NCI-H82 treated with DMSO at 0.1 percent for 48 hours (cell line): ENCODE measurements around the gene TMEFF2.
"Not testable (repeated sequence)": the region's sequence is repeated elsewhere in the genome, so short reads cannot be mapped to it uniquely, and the experiment has no call there.

Experiments used
- DNase-seq: peaks from one replicate; lab custom pipeline; 2025; ENCODE audit not compliant: unreplicated experiment; lab: John Stamatoyannopoulos, UW

The TMEFF2 gene

GRCh38 chr2:191938779-191939178, 256.0 kb downstream of the TMEFF2 start:
- DNase-seq = no peak

GRCh38 chr2:191936882-191937405, 257.8 kb downstream of the TMEFF2 start:
- no peak for DNase-seq

GRCh38 chr2:191935247-191935646, 259.5 kb downstream of the TMEFF2 start:
- peak; percentile 45 for DNase-seq

DNA sequence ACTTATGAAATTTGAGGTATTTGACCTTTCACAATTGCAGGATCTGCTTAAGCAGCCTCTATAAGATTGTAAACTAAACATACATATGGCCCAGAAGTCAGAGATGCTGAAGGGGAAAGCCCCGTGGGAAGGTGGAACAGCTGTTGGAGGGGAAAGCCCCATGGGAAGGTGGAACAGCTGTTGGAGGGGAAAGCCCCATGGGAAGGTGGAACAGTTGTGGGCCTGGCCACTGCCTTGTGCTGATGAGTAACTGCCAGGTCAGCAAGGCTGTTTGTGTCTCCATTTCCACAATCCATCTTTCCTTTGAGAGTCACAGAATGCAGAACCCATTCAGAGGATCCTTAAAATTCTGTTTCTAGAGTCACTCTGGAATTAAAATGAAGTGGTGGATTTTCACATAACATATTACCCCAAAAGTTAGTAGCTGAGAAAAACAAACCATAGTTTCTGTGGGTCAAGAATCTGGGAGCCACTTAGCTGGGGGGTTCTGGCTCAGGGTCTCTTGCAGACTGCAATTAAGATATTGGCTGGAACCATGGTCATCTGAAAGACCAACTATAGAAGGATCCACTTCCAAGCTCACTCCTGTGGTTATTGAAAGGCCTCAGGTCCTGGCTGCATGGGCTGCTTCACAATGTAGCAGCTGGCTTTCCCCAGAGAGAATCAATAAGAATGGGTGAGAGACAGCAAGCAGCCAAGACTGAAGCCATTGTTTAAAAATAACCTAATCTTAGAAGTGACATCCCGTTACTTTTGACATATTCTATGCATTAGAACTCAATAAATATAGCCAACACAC, 261.2 kb downstream of the TMEFF2 start:
- peak; percentile 14 for DNase-seq

GRCh38 chr2:191932286-191932685, 262.4 kb downstream of the TMEFF2 start:
- no peak for DNase-seq

- DNase-seq = no peak
These were observed 263.4 kb downstream of the TMEFF2 start for GRCh38 chr2:191931329-191931728.

- DNase-seq = no peak
These were observed 264.5 kb downstream of the TMEFF2 start for GRCh38 chr2:191930205-191930604.

DNA sequence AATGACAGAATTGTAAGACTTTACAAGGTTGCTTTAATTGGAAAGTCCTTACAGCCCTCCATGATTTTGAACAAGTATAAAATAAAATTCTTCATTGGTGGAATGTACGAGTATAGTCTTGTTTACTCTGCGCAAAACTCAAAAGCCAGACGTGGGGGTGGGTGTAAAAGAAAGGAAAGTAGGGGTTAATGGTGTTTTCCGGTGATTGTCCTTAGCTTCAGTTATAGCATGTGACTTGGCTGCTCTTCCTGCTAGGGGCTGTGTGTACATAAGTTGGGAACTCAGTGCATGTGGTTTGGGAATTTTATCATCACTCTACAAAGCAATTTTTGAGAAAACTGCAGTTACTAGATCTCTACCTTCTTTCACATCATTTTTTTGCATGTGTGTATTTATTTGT, 265.4 kb downstream of the TMEFF2 start:
- DNase-seq = no peak

GRCh38 chr2:191927991-191928390, 266.7 kb downstream of the TMEFF2 start:
- no peak for DNase-seq

- no peak for DNase-seq
These were observed 267.3 kb downstream of the TMEFF2 start for GRCh38 chr2:191927319-191927867.

GRCh38 chr2:191926671-191927070, 268.1 kb downstream of the TMEFF2 start:
- no peak for DNase-seq

GRCh38 chr2:191923652-191923997, 271.1 kb downstream of the TMEFF2 start:
- no peak for DNase-seq

DNA sequence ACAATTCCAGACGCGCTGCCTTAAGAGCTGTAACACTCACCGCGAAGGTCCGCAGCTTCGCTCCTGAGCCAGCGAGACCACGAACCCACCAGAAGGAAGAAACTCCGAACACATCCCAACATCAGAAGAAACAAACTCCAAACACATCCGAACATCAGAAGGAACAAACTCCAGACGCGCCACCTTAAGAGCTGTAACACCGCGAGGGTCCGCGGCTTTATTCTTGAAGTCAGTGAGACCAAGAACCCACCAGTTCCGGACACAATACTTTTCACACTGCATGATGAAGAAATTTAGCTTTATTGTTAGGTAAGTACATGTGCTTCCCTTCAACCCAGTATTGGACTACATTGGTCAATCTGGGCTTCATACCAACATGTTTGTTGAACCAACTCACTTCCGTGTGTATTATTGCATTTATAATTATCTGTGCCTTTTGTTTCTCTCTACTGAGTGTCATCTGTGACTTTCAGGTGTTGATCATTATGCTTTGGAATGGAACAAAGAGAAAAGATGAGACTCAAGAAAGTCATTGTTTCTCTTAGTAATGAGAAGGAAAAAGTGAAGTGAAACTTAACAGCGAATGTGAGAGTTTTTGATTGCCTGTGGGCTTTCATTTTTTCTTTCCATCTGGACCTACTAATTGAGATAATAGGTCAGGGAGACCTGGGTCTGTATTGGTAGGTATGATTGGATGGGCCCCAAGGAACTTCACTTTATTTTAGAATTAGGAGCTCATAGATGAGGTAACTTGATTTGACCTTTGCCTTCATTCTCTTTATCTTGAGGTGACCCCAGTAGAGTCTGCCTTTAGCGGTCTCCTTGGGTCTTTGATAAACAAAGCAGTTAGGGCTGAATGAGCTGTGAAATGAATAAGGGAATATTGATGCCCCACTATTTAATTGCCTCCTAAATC, 271.7 kb downstream of the TMEFF2 start:
- DNase-seq = no peak

GRCh38 chr2:191921650-191922049, 273.1 kb downstream of the TMEFF2 start:
- not testable (repeated sequence) for DNase-seq

GRCh38 chr2:191920502-191920901, 274.2 kb downstream of the TMEFF2 start:
- DNase-seq = no peak

- DNase-seq = no peak
These were observed 276.6 kb downstream of the TMEFF2 start for GRCh38 chr2:191917967-191918651.

- DNase-seq = no peak
These were observed 277.3 kb downstream of the TMEFF2 start for GRCh38 chr2:191917430-191917881.

DNA sequence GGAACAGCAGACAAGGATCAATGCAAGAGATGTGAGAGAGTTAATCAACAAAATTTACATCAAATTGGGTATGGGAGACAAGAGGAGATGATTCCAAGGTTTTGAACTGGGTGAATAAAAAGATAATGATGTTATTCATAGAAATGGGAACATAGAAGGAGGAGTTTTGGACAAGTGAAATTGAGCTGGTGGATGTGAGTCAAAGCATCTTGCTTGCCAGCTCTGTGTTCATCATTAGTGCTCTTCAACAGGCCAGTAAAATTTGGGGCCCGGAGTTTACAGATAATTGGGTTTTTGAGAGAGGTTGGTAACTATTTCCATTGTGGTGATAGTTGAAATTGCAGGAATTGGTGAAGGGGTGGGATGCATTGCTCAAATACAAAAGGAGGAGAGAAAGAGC, 277.9 kb downstream of the TMEFF2 start:
- DNase-seq = no peak

DNA sequence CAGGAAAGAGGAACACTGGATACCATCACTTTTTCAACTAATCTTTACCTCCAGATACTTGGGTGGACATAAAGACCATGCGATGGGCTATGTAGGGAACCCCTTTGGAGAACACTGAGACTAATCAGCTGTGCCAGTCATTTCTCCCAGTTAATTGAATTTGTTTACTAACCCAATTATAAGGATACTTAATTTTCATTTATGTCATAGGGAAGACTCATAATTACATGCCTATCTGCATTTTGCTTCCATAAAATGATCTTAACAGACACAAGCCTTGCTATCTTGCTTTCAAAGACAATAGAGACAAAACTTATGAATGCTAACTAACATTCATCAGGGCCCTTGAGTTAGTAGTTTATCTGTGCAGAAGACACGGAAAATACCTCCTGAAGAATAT, 279.0 kb downstream of the TMEFF2 start:
- DNase-seq = no peak

DNA sequence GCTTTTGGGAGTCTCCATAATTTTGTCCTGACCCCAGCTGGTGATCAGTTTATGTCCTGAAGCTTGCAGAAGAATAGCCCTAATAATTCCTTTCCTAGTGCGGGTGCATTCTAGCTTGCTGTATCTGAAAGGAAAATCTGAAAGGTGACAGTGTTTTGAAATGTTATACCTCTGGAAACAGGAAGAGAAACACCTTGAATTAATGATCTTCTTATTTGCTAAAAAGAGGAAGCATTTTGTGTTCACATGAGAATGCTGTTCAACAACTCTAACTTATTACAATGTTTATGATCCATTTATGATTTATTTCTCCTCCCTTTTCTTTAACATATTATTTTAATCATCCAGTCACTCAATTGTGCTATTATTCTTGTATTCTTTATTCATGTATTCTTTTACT, 280.9 kb downstream of the TMEFF2 start:
- DNase-seq = no peak

DNA sequence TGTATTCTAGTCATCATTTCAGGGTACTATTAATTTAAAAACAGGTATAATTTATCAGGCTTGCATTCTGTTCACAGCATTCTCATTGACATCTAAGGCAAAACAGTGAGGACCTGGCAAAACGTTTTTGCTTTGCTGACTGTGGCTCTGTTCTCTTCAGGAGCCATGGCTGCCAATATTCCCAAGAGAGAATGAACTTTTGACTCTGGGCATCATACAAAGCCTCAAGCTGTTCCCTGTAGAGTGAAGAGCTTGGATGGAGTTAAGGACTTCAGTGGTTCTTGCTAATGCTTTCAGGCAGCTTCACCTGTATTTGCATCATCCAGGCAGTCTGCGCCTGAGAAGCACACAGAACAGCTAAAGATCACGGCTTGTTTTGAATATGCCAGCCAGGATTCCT, 282.0 kb downstream of the TMEFF2 start:
- DNase-seq = no peak
